K562 (cell line): Measurements from ENCODE around the gene LRMDA. TPM values are rescaled to one million over a fixed set of nuclear protein-coding genes. Genes with fewer than 3 reads are reported as not detected.

Source experiments
- CBX5 ChIP-seq: IDR thresholded peaks from 2 replicates; pipeline ENCODE4 v1.6.1; 2014; ENCODE audit warnings: low read depth, borderline replicate concordance
- CREB1 ChIP-seq, 2 experiments: sonication (generic) in 1 of 2; formaldehyde crosslinking in 1 of 2; IDR thresholded peaks; 2 replicates each; pipeline versions ENCODE4 v1.6.1 to v1.8.0; 2012 to 2022; ENCODE audit warnings: inconsistent platforms in 1 of 2, mild to moderate bottlenecking in 1 of 2, missing genetic modification reagents in 1 of 2, moderate library complexity in 1 of 2
- ESRRB ChIP-seq: fragments of 250-450 bp; sonication (Bioruptor Pico); IDR thresholded peaks from 2 replicates; pipeline ENCODE4 v1.5.0; 2020; ENCODE audit warnings: mild to moderate bottlenecking, moderate library complexity, borderline replicate concordance
- GTF2F1 ChIP-seq: IDR thresholded peaks from 2 replicates; pipeline ENCODE4 v1.6.1; 2011; ENCODE audit warnings: low read depth, low read length, improper control_type of control experiment
- PHB2 ChIP-seq: fragments of 450-650 bp; IDR thresholded peaks from 2 replicates; pipeline ENCODE4 v1.6.1; 2017; ENCODE audit warnings: low read depth
- ZNF551 ChIP-seq: fragments of 250-450 bp; sonication (Bioruptor Pico); IDR thresholded peaks from 2 replicates; pipeline ENCODE4 v1.5.0; 2021; ENCODE audit warnings: mild to moderate bottlenecking, moderate library complexity
- polyA plus RNA-seq, 8 experiments: library from polyadenylated mRNA; depleted of rRNA in 4 of 8; stranded (reverse) in 5 of 8; unstranded in 3 of 8; fragments of >200 nt; fragmentation: Nextera tagmentation in 2 of 8; fragmentation: Illumina TruSeq in 1 of 8; extraction: Ambion mirVana in 2 of 8; extraction: Trizol in 1 of 8; gene quantifications; 2 replicates each; pipeline versions ENCODE4 v1.2.1 to v1.2.3, GENCODE V29; 2011 to 2014; ENCODE audit warnings: inconsistent platforms in 1 of 8, missing spikeins in 1 of 8
- total RNA-seq, 7 experiments: library from RNA; depleted of rRNA in 6 of 7; stranded (reverse); fragments of >200 nt in 6 of 7; fragmentation: Illumina TruSeq in 2 of 7; extraction: Trizol in 2 of 7; gene quantifications; 2 replicates each; pipeline versions ENCODE4 v1.2.1 to v1.2.3, GENCODE V29; 2011 to 2021; ENCODE audit warnings: low replicate concordance in 1 of 7
- TF ChIP-seq, protein P1 (sequence below): fragments of 200-800 bp; sonication (Bioruptor generic); IDR thresholded peaks from 2 replicates; pipeline ENCODE4 v1.6.1; 2016; ENCODE audit warnings: missing genetic modification characterization, missing compliant biosample characterization
- TF ChIP-seq, protein P2 (sequence below): sonication (generic); formaldehyde crosslinking; IDR thresholded peaks from 2 replicates; pipeline ENCODE4 v1.8.1; 2023; ENCODE audit warnings: mild to moderate bottlenecking, missing genetic modification reagents
- TF ChIP-seq, protein P3 (sequence below): sonication (generic); formaldehyde crosslinking; IDR thresholded peaks from 2 replicates; pipeline ENCODE4 v1.8.1; 2023; ENCODE audit warnings: mild to moderate bottlenecking, missing genetic modification reagents

The LRMDA gene
- total and polyA plus RNA-seq, 9 of the 15 experiments (the other 6 are each of a cell fraction or from before 2014, with no cell fraction given): 0.25 TPM; not detected in 8

DNA sequence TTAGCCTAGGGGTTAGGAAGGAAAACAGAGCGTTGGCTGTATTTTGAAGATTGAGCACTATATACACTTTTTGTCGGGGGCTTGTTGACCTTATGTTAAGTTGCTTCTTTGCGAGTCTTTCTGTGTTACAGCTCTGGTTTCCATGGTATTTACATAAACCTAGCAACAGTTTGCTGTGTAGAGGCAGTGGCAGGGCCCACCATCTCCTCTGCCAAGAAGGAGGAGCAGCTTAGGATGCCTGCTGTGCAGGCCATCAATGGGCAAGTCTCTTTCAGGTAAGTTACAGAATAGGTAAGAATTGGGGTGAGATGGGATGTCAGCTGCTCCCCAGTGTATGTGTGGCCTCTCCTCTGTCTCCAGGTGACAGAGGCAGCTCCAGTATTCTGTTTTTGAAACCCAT, 485.5 kb downstream of the LRMDA start (continued):
- TF ChIP-seq, protein P1, sequence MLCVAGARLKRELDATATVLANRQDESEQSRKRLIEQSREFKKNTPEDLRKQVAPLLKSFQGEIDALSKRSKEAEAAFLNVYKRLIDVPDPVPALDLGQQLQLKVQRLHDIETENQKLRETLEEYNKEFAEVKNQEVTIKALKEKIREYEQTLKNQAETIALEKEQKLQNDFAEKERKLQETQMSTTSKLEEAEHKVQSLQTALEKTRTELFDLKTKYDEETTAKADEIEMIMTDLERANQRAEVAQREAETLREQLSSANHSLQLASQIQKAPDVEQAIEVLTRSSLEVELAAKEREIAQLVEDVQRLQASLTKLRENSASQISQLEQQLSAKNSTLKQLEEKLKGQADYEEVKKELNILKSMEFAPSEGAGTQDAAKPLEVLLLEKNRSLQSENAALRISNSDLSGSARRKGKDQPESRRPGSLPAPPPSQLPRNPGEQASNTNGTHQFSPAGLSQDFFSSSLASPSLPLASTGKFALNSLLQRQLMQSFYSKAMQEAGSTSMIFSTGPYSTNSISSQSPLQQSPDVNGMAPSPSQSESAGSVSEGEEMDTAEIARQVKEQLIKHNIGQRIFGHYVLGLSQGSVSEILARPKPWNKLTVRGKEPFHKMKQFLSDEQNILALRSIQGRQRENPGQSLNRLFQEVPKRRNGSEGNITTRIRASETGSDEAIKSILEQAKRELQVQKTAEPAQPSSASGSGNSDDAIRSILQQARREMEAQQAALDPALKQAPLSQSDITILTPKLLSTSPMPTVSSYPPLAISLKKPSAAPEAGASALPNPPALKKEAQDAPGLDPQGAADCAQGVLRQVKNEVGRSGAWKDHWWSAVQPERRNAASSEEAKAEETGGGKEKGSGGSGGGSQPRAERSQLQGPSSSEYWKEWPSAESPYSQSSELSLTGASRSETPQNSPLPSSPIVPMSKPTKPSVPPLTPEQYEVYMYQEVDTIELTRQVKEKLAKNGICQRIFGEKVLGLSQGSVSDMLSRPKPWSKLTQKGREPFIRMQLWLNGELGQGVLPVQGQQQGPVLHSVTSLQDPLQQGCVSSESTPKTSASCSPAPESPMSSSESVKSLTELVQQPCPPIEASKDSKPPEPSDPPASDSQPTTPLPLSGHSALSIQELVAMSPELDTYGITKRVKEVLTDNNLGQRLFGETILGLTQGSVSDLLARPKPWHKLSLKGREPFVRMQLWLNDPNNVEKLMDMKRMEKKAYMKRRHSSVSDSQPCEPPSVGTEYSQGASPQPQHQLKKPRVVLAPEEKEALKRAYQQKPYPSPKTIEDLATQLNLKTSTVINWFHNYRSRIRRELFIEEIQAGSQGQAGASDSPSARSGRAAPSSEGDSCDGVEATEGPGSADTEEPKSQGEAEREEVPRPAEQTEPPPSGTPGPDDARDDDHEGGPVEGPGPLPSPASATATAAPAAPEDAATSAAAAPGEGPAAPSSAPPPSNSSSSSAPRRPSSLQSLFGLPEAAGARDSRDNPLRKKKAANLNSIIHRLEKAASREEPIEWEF (CRISPR knock-in tag): no peak
- TF ChIP-seq, protein P2, sequence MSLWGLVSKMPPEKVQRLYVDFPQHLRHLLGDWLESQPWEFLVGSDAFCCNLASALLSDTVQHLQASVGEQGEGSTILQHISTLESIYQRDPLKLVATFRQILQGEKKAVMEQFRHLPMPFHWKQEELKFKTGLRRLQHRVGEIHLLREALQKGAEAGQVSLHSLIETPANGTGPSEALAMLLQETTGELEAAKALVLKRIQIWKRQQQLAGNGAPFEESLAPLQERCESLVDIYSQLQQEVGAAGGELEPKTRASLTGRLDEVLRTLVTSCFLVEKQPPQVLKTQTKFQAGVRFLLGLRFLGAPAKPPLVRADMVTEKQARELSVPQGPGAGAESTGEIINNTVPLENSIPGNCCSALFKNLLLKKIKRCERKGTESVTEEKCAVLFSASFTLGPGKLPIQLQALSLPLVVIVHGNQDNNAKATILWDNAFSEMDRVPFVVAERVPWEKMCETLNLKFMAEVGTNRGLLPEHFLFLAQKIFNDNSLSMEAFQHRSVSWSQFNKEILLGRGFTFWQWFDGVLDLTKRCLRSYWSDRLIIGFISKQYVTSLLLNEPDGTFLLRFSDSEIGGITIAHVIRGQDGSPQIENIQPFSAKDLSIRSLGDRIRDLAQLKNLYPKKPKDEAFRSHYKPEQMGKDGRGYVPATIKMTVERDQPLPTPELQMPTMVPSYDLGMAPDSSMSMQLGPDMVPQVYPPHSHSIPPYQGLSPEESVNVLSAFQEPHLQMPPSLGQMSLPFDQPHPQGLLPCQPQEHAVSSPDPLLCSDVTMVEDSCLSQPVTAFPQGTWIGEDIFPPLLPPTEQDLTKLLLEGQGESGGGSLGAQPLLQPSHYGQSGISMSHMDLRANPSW (CRISPR knock-in tag): no peak
- TF ChIP-seq CBX5 (no peak), PHB2 (no peak), ZNF551 (CRISPR knock-in tag) (no peak), ESRRB (no peak), GTF2F1 (no peak), CREB1 (IDR thresholded peaks at IDR 0.05) (no peak), CREB1 (CRISPR knock-in tag; IDR thresholded peaks at IDR 0.05) (no peak)
- TF ChIP-seq, protein P3, sequence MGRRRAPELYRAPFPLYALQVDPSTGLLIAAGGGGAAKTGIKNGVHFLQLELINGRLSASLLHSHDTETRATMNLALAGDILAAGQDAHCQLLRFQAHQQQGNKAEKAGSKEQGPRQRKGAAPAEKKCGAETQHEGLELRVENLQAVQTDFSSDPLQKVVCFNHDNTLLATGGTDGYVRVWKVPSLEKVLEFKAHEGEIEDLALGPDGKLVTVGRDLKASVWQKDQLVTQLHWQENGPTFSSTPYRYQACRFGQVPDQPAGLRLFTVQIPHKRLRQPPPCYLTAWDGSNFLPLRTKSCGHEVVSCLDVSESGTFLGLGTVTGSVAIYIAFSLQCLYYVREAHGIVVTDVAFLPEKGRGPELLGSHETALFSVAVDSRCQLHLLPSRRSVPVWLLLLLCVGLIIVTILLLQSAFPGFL (CRISPR knock-in tag): no peak
